Measurements from ENCODE around the gene TALDO1.

DNA sequence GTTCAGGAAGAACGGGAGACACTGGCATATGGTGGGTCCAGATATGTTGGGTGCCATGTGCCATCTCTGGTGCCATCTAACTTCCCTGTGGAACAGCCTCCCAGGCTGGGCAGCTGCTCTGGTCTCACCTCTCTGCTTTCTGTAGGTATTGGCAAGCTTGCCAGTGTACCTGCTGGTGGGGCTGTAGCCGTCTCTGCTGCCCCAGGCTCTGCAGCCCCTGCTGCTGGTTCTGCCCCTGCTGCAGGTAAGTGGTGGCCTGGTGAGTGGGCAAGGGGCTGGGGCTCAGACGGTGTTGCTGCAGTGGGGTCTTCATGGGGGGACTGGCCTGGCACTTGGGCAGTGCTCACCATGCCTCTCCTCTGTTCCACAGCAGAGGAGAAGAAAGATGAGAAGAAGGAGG lies 65.1 kb downstream of the TALDO1 start:
- no peak for TF ChIP-seq POLR2A (IDR thresholded peaks at IDR 0.05)
- no peak for TF ChIP-seq CTCF (IDR thresholded peaks at IDR 0.05)
